IPS-NIHi11 (cell line): ENCODE measurements around the gene ZNF362.

Experiments used
- DNase-seq: peaks from one replicate; pipeline ENCODE4 v3.0.0; 2012; ENCODE audit warnings: mixed read lengths, low spot score

Gene ZNF362

GRCh38 chr1:33268927-33269610 is 12.8 kb downstream of the ZNF362 start:
- no peak for DNase-seq

DNA sequence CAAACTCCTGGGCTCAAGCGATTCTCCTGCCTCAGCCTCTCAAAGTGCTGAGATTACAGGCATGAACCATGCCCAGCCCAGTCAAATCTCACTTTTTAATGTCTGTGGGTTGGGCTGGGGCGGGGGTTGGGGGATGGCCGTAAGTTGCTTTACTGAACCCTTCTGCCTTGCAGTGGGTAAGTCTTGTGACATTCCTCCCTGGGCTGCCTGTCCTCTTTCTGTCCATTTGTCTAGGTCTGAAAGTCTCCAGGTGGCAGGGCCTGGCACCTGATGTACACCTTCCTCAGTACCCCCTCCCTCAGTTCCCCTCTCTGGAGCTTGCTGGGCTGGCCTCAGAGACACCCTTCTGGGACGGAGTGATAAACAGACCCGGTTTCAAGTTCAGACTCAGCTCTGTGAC is 13.3 kb downstream of the ZNF362 start:
- no peak for DNase-seq

DNA sequence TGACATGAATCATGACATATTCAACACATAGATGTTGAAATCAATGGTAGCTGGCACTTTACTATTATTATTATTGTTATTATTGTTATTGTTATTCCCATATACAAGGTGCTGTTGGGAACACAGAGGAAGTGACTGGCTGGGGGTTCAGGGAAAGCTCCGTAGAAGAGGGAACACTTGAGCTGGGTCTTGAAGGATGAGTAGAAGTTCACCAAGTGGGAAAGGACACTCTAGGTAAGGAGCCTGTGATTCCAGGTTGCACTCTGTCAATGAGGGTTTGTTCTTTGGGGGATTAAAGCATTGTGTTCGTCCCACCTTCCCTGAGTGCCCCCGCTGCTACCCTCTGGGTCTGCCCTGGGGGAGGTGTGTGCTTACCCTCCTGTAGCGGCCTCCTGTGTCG is 14.1 kb downstream of the ZNF362 start:
- DNase-seq, result no peak

- DNase-seq, result no peak
Measured at GRCh38 chr1:33270808-33271465, 14.6 kb downstream of the ZNF362 start.

GRCh38 chr1:33271666-33272505 is 15.6 kb downstream of the ZNF362 start:
- no peak for DNase-seq

GRCh38 chr1:33272509-33272908 is 16.2 kb downstream of the ZNF362 start:
- DNase-seq, result no peak

DNA sequence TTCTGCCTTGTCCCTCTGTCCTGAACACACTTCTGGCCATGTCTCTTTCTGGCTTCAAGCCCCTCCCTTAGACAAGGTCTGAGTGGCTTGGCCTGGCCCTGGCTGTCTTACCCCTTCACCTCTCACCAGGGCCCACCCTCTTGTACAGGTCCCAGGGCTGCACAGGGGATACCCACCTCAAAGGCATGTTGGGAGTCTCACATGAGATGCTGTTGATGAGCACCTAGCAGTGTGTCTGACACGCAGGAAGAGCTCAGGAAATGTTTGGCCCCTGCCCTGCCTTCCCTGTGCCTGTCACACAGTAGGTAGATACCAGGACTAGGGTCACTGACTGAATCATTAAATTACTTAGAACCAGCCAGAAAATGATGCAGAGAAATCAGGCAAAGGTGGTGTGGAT is 16.6 kb downstream of the ZNF362 start:
- no peak for DNase-seq

- no peak for DNase-seq
Measured at GRCh38 chr1:33273406-33273805, 17.1 kb downstream of the ZNF362 start.

- no peak for DNase-seq
Measured at GRCh38 chr1:33273961-33274371, 17.7 kb downstream of the ZNF362 start.

DNA sequence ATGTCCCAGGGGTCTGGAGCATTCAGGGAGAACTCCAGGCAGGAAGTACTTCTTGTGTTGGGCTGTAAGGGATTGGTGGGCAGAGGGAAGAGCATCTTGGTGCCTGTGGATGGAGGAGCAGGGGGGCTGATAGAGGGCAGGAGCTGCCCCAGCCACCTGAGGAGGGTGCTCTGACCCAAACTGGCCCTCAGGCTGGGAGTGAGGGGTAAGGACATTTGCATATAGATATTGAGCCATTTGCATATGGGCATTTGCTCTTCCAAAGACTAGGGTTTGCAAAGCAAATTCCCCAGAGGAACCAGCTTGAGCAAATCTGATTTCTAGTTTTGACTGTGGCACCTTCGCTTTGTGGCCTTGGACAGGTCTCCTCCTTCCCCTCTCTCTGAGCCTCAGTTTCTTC is 18.2 kb downstream of the ZNF362 start:
- DNase-seq, result no peak

DNA sequence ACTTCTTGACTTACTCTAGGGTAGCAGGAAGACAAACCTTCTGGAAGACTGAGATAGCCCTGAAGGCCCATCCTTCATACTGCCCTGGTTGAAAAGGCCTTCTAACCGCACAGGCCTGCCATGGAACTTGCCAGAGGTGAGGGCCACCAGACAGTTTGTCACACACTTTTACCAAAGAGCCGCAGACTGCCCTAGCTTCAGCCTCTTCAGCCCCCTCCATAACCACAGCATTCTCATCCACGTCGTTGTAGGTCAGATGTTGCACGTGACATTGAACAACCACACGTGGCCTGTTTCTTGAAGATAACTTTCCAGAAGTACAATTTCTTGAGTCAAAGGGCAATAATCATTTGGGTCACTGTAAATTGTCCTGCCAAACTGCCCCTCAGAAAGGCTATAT is 18.9 kb downstream of the ZNF362 start:
- DNase-seq, result no peak

DNA sequence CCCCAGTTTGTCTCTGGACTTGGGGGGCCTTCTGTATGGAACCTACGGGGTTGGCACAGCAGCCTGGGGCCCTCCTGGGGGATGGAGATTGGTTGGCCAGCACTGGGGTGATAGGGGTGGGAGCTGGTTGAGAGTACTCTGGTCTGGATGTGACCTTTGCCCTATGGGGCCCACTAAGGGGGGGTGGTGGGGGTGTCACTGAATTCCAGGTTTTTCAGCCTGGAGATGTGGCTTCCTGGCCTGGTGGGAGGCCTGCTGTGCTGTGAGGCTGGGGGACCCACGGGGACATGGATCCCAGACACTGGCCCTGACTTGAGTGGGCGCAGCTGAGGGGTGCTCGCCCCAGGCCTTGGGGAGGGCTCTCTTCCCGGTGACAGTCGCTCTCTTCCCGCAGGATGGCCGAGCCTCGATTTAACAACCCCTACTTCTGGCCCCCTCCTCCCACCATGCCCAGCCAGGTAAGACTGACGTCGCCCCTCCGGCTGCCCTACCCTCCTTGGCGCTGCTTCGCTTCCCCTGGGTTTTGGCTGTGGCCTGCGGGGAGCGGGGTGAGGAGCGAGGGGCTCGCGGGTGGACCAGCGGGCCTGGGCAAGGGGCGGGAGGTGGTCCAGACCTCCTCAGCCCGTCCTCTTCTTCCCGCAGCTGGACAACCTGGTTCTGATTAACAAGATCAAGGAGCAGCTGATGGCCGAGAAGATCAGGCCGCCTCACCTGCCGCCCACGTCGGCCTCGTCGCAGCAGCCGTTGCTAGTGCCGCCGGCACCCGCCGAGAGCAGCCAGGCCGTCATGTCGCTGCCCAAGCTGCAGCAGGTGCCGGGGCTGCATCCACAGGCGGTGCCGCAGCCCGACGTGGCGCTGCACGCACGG is 19.6 kb downstream of the ZNF362 start:
- DNase-seq, result no peak

DNA sequence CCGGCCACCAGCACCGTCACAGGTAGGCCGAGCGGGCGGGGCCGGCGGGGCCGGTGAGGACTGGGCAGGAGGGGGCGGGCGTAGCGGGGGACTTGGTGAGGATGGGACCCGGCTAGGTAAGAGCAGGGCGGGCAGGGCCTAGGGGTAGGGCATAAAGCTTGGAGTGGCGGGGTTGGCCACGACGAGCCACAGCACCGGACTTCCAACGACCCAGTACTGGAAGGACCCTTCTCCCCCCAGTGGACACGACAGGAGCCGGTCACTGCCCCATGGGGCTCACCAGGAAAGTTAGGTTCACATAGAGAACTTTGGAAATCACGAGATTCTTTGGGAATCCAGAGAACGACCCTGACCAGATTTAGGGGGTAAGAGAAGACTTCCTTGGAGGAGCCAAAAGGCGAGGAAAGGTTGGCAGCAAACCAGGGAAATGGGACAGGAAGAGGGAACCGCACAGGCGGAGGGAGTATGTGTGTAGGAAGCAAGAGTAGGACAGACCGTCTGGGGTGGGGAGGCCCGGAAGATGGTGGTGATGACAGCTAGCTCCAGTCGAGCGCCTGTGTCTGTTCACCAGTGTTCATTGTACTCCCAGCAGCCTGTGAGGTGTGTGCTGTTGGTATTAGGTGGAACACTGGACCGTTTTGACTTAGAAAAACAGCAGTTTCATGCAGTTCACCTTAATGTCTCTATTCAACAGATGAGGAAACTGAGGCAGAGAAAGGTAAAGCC is 20.4 kb downstream of the ZNF362 start:
- no peak for DNase-seq

GRCh38 chr1:33277488-33278084 is 21.3 kb downstream of the ZNF362 start:
- no peak for DNase-seq

- peak; percentile 58 for DNase-seq
Measured at GRCh38 chr1:33280091-33280661, 23.9 kb downstream of the ZNF362 start.

GRCh38 chr1:33281554-33282303 is 25.4 kb downstream of the ZNF362 start:
- no peak for DNase-seq

DNA sequence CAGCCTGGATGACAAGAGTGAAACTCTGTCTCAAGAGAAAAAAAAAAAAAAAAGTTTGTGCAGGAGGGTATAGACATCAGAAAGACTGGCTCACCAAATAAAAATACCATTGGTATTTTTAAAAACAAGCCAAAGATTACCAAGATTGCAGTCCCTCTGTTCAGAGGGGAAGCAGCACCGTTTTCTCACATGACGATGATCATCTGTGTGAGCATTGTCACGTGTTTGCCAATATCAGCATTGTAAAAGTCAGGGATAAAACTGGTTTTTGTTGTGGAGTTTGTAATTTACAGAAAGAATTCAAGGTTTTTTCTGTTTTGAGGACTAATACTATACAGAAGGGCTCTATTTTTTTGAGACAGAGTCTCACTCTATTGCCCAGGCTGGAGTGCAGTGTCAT is 26.5 kb downstream of the ZNF362 start:
- no peak for DNase-seq

- no peak for DNase-seq
Measured at GRCh38 chr1:33284049-33284448, 27.8 kb downstream of the ZNF362 start.

GRCh38 chr1:33286451-33287185 is 30.3 kb downstream of the ZNF362 start:
- DNase-seq, result no peak
